ENCODE results near the gene RAB4B. TPM values are rescaled to one million over a fixed set of nuclear protein-coding genes. Genes with fewer than 3 reads are reported as not detected.
"Not testable (repeated sequence)": the region's sequence is repeated elsewhere in the genome, so short reads cannot be mapped to it uniquely, and the experiment has no call there.

Gene RAB4B
- total RNA-seq, 1 donor from 2014 or later, result 16.9 TPM

GRCh38 chr19:40833728-40834533, 55.9 kb downstream of the RAB4B start:
- intact Hi-C loops (cut with DNase I); DNase-seq (ENCODE audit: low spot score): not testable (repeated sequence)

GRCh38 chr19:40836754-40837429, 58.8 kb downstream of the RAB4B start:
- intact Hi-C loops (cut with DNase I), result no loop called here
- DNase-seq (ENCODE audit: low spot score), result no peak

- DNase-seq (ENCODE audit: low spot score); intact Hi-C loops (cut with DNase I): not testable (repeated sequence)
Measured at GRCh38 chr19:40838477-40838876, 60.4 kb downstream of the RAB4B start.

GRCh38 chr19:40842012-40842411, 64.0 kb downstream of the RAB4B start:
- DNase-seq (ENCODE audit: low spot score); intact Hi-C loops (cut with DNase I): not testable (repeated sequence)

GRCh38 chr19:40842997-40843652, 65.1 kb downstream of the RAB4B start:
- DNase-seq (ENCODE audit: low spot score); intact Hi-C loops (cut with DNase I): not testable (repeated sequence)

- intact Hi-C loops (cut with DNase I); DNase-seq (ENCODE audit: low spot score): not testable (repeated sequence)
Measured at GRCh38 chr19:40843653-40844052, 65.6 kb downstream of the RAB4B start.

Other genes with a start within 250 kb of the RAB4B start
- gene SHKBP1, start 201.4 kb upstream of the RAB4B start, total RNA-seq, result 28.6 TPM
- gene LTBP4, start 176.9 kb upstream of the RAB4B start, total RNA-seq, result 216 TPM
- gene NUMBL, start 87.6 kb upstream of the RAB4B start, total RNA-seq, result 20.7 TPM
- 18.1 TPM for gene COQ8B, start 61.4 kb upstream of the RAB4B start, total RNA-seq
- 10.0 TPM for gene ITPKC, start 61.1 kb upstream of the RAB4B start, total RNA-seq
- 9.2 TPM for gene ACTMAP, start 27.8 kb upstream of the RAB4B start, total RNA-seq
- gene SNRPA, start 27.0 kb upstream of the RAB4B start, total RNA-seq, result 32.9 TPM
- gene MIA, start 2.7 kb upstream of the RAB4B start, total RNA-seq, result 1.00 TPM
- 48.4 TPM for gene EGLN2, start 20.9 kb downstream of the RAB4B start, total RNA-seq
- gene CYP2A6, start 72.2 kb downstream of the RAB4B start, total RNA-seq, result not detected
- not detected for gene CYP2A7, start 104.0 kb downstream of the RAB4B start, total RNA-seq
- gene CYP2B6, start 213.0 kb downstream of the RAB4B start, total RNA-seq, result not detected